NCI-H146 treated with DMSO at 0.1 percent for 48 hours (cell line): ENCODE results near the gene EFEMP2.
"Not testable (repeated sequence)": the region's sequence is repeated elsewhere in the genome, so short reads cannot be mapped to it uniquely, and the experiment has no call there.

ENCODE experiments used
- DNase-seq: peaks from one replicate; lab custom pipeline; 2025; ENCODE audit not compliant: unreplicated experiment; lab: John Stamatoyannopoulos, UW

EFEMP2 gene

GRCh38 chr11:65856689-65857499, 15.7 kb downstream of the EFEMP2 start:
- DNase-seq, result peak; percentile 22

GRCh38 chr11:65855927-65856363, 16.7 kb downstream of the EFEMP2 start:
- no peak for DNase-seq

GRCh38 chr11:65854852-65855837, 17.5 kb downstream of the EFEMP2 start:
- DNase-seq, result no peak

GRCh38 chr11:65854161-65854592, 18.4 kb downstream of the EFEMP2 start:
- DNase-seq, result no peak

- no peak for DNase-seq
Measured at GRCh38 chr11:65853246-65853979, 19.2 kb downstream of the EFEMP2 start.

- DNase-seq, result no peak
Measured at GRCh38 chr11:65852508-65853245, 19.9 kb downstream of the EFEMP2 start.

DNA sequence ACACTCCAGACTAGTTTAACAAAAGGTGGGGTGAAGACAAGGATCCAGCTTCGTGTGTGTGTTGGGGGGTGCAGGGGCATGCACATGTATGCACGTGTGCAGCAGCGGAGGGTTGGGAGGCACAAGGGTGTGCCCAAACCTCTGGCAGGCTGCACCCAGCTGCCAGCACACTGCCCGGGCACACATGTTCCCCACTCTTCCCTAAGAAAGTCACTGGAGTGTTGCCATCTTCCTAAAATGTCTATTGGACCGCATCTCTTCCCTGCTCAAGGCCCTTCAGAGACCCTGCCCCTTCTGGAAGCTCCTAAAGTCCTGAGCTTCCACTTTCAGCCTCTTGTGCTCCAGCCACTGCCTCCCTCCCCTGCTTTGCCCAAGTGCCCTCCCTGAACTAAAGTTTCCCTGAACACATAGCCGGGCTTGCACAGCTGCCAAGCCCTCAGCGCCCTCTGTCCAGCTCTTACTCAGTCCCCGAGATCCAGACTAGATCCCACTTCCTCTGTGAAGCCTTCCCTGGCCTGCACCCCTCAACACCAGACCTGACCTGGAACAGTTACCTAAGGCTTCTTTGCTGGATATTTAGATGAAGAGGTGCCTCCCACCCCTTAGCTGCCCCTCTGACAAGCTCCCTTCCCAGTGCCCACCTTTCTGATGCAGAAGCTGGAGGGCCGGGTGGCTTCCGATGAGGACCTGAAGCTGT, 20.6 kb downstream of the EFEMP2 start:
- no peak for DNase-seq

GRCh38 chr11:65851083-65851579, 21.5 kb downstream of the EFEMP2 start:
- no peak for DNase-seq

DNA sequence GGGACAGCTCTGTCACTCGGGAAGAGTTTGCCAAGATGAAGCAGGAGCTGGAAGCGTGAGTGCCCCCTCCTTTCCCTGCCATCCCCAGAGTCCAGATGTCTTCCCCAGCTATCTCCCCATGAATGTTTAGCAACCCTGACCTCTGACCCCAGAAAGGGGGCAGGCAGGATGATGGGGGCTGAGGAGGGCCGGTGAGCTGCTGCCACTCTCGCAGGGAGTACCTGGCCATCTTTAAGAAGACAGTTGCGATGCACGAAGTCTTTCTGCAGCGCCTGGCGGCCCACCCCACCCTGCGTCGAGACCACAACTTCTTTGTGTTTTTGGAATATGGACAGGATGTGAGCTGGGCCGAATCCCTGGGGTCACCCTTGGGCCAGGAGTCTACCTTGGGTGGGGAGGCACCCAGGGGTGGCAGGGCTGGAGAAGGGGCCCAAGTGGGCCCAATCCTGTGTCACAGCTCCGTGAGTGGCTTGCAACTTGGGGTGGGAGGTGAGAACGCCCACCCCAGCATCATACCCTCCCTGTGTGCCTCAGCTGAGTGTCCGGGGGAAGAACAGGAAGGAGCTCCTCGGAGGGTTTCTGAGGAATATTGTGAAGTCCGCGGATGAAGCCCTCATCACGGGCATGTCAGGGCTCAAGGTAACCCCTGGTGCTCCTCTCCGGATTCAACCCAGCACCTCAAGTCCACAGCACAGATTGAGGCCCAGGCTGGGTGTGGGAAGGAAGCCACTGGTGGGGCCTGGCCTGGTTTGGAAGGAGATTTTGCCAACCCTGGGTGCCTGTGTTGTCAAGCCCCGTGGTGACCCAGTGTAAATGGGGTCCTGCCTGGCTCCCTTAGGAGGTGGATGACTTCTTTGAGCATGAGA, 22.1 kb downstream of the EFEMP2 start:
- DNase-seq, result no peak

GRCh38 chr11:65849771-65850216, 22.8 kb downstream of the EFEMP2 start:
- DNase-seq, result no peak

DNA sequence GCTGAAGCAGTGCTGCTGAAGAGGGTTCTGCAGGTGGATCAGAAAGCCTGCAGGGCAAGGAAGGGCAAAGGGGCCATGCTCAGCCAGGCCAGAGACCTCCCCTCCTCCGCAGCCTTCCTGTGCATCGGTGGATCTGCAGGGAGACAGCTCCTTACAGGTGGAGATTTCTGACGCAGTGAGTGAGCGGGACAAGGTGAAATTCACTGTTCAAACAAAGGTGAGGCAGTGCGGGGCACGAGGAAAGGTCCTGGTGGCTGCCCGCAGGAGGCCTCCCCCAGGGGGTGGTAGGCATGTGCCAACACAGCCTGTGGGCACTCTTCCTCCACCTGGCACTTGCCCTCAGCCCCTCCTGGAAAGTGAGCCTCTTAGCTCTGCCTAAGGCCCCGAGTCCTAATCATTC, 23.2 kb downstream of the EFEMP2 start:
- DNase-seq, result no peak

DNA sequence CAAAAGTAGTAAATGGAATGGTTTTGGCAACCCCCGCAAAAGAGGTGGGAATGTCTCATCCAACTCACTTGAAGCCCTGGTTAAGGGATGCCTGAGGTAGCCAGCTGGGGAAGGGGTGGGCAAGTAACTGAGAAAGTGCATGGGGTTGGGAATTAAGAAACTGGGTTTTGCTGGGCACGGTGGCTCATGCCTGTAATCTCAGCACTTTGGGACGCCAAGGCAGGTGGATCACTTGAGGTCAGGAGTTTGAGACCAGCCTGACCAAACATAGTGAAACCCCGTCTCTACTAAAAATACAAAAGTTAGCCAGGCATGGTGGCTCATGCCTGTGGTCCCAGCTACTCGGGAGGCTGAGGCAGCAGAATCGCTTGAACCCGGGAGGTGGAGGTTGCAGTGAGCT, 23.9 kb downstream of the EFEMP2 start:
- not testable (repeated sequence) for DNase-seq

DNA sequence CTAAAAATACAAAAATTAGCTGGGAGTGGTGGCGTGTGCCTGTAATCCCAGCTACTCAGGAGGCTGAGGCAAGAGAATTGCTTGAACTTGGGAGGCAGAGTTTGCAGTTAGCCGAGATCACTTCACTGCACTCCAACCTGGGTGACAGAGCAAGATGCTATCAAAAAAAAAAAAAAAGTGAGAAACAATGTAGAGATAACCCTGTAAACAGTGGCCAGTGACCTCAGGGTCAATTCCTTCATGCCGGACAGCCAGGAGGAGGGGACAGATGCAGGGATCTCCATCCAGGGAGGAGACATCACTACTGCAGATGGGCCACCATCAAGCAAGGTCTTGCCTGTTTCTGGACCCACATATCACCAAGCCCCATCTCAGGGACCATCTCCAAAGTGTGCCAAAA, 24.9 kb downstream of the EFEMP2 start:
- no peak for DNase-seq

GRCh38 chr11:65844231-65844872, 28.2 kb downstream of the EFEMP2 start:
- DNase-seq, result peak; percentile 26

GRCh38 chr11:65843811-65844210, 28.8 kb downstream of the EFEMP2 start:
- no peak for DNase-seq

- DNase-seq, result no peak
Measured at GRCh38 chr11:65842144-65842543, 30.5 kb downstream of the EFEMP2 start.

DNA sequence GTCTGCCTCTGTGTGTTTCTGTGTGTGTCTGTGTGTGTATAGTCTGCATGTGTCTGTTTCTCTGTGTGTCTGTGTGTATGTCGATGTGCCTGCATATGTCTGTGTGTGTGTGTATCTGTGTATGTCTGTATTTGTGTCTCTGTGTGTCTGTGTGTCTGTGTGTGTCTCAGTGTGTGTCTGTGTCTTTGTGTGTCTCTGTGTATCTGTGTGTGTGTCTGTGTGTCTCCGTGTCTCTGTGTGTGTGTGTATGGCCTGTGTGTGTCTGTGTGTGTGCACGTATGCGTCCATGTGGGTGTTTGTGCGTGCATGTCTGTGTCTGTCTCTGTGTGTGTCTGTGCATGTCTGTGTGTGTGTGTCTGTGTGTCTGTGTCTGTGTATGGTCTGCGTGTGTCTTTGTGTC, 38.4 kb downstream of the EFEMP2 start:
- no peak for DNase-seq
